Stimulated activated CD4-positive, alpha-beta T cell treated with anti-CD3 and anti-CD28 coated beads, Interleukin-12 subunit alpha, Interleukin-12 subunit beta, amount 100 ng/mL, for 48 hours (primary cell): ENCODE measurements around the gene ADAR.

Experiments
- DNase-seq, 3 donors: peaks; one replicate each; pipeline ENCODE4 v3.0.0-alpha.2; 2020; ENCODE audit warnings: low read depth in 2 of 3, low spot score in 1 of 3

Gene ADAR

GRCh38 chr1:154559466-154560044 lies 48.4 kb downstream of the ADAR start:
- peak; percentile 72 to 88 (median 74) for DNase-seq

GRCh38 chr1:154558720-154559465 lies 49.1 kb downstream of the ADAR start:
- peak; percentile 97 to 99 (median 99) for DNase-seq

DNA sequence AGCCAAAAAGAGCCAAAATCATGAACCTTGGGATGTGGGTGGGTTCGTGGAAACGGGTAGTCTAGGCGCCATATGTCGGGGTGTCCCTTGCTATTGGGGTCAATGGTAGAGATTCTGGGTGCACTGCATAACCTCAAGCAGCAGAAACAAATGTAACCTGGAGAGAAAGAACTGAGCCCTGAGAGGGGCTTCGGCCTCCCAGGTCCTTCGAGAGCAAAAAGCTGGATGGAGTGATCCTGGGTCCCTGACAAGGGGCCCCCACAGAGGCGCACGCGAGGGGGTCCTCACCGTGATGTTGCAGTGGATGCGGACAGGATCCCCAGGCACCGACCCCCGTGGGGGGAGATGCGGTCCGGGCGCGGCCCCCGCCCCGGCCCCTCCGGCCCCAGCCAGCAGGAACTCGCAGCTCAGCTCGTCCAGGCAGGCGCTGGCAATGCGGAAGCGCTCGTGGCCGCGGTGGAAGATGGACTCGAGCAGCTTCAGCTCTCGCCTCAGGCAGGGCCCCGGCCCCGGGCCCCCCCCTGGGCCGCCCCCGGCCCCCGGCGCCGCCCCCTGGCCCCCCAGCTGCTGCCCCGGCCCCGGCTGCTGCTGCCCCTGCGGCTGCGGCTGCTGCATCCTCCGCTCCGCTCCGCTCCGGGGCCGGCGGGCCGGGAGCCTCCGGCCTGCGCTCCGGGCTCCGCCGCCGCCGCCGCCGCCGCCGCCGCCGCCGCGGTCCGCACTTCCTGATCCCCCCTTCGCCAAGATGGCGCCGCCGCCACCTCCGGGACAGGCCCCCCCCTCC lies 49.9 kb downstream of the ADAR start, which contains the start of gene UBE2Q1:
Gene UBE2Q1, minus strand, starts transcription at position 724 of the 781 bp plus-strand sequence. Its CDS starts 109 bp downstream, at position 615.
- DNase-seq: no peak

DNA sequence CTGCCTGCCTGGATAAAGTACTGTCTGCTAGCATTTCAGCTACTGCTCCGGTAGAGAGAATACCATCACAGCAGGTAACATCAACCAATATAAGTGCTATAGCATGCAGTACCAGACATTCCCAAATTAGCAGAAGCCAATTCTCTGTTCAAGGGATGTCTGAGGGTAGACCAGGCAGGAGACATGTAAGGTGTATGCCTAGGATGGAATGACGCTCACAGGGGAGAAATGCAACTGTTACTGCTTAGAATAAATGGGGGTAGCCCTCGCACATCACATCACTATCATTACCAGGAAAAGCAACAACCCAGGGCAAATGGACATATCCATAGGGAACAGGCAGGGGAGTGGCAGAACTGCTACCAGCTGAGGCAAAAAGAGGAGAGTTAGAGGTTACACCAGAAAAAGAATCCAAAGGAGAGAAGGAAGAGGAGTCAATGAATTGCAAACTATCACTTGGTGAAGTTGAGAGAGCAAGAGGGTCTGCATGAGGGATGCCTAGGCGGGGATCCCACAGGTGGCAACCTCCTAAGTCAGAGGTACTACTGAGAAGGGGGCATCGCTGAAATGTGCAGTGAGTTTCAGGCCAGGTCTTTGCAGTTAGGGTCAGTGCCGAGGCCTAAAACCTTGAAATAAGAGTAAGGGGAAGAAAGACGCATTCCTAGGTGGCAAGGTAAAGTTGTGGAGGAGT lies 50.6 kb downstream of the ADAR start:
- DNase-seq: no peak

DNA sequence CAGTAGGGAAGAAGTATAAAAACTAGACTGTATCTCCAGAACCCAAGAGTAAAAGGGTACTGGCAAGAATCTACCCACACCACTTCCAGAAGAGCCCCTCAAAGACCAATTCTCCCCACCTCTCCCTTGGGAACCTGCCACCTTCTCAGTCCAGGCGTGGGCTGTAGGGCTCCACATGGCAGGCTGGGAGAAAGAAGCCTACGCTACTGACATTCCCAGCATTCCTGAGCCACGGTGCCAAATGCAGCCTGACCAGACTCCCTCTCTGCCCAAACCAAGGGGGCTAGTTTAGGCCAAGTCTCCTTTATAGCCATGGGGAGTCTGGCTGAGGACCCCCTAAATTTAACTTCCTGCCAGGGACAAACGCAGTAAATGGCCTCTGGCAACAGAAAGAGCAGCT lies 51.6 kb downstream of the ADAR start:
- no peak for DNase-seq

DNA sequence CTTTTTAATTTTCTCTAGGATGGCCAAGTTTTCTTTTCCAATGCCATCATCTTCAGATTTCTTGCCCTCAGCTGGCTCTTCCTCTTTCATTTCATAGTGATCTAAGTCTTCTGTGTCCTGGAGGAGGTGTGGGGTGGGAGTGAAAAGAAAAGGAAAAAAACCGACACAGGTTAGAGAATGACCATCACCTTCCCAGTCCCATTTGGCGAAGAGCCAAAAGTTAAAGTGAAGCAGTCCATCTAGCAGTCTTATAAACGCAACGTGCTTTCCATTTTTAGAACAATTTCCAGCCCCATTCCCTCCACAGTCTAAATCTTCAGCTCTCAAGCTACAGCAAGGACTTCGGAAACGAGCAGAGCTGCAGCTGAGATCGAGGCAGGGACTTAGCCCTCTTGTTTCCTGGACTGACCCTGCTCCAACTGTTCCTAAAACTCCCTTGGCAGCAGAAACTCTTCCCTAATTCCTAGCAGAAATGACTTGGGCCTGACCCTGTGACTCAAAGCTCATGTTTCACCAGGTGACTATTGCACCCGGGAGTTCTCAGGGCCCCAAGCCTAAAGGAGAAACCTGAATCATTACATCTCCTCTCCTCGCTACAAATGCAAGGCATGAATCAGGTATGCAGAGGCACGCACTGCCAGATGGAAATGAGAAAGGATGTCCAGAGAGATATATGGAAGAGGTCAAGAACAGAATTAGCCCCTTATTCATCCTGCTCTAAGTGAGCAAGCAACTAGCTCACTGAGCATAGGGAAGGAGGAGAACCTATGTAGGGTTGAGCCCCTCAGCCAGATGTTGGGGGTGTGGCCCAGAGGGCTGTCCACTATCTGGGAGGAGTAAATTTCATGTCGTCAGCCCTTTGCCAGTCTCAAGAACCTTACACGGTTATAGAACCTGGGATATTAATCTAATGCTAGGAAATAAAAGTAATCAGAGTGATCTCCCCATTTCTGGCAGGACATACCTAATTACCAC lies 54.6 kb downstream of the ADAR start:
- no peak for DNase-seq

DNA sequence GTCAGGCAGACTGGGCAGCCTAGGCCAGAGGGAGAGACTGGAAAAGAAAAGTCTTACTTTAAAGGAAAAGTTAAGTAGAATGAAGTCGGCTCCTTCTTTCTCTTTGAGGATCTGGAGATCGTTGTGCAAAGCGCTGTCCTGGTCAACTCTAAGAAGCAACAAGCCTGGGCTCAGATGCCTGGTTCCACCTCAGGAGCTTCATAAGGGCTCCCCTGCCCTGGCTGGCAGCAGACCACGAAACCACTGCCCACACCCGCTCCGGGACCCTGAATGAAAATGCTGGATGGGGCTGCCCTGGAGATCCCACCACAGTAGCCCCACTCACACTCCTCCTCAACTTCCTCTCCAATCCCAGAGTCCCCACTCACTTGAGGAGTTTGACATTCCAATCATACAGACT lies 56.0 kb downstream of the ADAR start:
- DNase-seq: no peak

DNA sequence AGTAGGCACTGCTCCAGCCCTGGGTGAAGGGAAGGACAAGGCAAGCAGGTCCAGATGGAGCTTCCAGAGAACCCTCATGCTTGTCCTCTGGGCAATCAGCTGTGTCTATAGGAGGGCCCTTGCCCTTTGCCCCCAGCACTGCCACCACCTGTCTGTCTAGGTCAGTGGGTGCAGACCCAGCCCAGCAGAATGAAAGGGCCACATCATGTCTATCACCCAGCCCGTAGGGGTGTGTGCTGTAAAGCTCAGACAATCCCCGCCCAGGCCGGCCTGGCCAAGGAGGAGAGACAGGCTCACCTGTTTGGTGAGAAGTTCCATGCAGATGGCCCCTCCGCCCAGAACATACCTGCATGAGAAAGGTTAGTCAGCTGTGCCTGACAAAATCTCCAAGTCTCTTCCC lies 56.5 kb downstream of the ADAR start:
- DNase-seq: no peak

- no peak for DNase-seq
These were observed 57.3 kb downstream of the ADAR start for GRCh38 chr1:154550657-154551056.

DNA sequence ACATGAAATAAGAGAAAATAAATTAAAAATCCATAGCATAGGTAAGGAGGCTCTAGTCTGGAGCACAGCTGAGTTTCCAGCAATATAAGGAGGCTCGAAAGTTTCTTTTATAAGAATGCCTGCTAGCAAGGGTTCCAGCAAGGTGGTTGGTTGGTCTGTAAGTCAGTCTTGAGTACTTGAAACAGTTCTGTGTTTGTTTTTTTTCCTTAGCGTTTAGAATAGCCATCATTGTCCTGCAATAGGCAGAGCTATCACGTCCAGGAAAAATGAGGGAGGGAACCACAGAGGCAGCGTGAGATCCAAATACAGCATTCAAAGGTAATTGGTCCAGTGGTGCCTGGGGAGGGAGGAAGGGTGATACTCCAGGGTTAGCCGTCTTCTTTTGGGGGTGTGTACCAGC lies 57.9 kb downstream of the ADAR start:
- no peak for DNase-seq

GRCh38 chr1:154549202-154549770 lies 58.7 kb downstream of the ADAR start:
- DNase-seq: no peak

- no peak for DNase-seq
These were observed 60.0 kb downstream of the ADAR start for GRCh38 chr1:154548028-154548427.

DNA sequence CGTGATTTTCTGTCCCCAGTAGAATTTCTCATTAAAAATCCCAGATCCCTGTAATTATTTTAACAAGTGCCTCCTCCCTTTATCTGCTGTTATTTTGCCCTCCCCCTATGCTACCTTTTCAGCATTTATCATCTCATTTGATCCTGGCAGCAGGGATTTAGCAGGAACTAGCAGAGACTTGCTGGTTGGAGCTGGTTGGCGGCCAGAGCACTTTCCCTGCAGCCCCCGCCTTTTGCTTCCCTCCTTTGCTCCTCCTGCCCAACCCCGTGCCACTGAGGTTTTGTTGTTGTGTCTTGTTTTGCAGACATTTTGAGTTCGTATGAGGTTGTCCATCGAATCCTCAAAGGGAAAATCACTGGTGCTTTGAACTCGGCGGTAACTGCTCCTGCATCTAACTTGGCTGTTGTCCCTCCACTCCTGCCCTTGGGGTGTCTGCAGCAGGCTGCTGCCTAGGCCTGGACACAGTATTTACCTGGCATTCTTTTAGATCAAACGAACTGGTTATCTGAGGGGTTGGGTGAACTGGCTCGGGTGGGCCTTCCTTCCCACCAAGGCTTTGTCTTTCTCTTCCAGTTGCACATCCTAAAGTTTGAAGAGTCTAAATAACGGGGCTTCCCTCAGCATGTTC lies 60.8 kb downstream of the ADAR start:
- no peak for DNase-seq

DNA sequence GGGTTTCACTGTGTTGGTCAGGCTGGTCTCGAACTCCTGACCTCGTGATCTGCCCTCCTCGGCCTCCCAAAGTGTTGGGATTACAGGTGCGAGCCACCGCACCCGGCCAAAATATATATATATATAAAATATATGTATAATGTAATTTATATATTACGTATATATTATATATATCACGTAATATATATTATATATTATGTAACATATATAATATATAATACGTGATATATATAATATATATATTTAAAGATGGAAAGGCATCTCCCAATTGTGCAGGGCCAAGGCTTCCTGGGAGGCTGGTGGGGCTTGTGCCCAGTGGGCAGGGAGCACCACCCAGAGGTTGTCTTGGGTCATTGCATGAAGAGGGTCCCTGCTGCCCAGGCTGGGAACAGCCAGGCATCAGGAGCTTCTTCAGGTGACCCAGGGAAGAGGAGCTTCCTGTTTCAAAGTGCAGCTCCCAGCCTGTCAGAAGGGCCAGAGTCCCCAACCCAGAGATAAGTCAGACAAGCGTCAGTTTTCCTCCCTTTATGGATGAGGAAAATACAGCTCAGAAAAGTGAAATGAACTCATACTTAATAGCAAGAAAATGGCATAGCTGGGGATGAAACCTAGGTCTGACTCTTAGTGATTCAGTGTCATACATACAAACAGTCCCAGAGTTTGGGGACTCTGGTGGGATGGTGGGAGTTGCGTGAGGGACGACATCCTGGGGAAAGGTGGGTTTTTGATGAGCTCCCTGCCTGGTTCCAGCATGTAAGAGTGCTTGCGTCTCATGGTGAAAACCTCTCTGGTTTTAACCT lies 61.5 kb downstream of the ADAR start:
- peak; percentile 40 to 62 (median 49) for DNase-seq

- no peak for DNase-seq
These were observed 66.8 kb downstream of the ADAR start for GRCh38 chr1:154541231-154541630.

- no peak for DNase-seq
These were observed 68.2 kb downstream of the ADAR start for GRCh38 chr1:154539486-154540483.

DNA sequence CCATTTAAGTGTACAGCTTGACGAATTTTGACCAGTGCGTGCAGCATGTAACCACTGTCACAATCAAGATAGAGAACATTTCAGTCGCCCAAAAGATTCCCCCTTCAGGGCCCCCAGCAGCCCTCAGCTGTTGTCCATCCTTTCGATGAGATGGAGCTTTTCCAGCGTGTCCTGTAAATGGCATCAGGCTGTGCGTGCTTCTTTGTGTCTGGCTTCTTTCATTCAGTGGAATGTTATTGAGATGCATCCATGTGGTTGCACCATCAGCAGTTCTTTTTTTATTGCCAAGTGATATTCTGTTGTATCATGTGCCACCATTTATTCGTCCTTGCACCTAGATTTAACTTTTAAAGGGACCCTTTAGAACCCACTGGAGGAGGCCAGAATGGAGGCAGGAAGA lies 71.4 kb downstream of the ADAR start:
- DNase-seq: no peak
